Activated T-cell treated with anti-CD3 and anti-CD28 coated beads, Interleukin-2, amount 50 U/mL, for 48 hours (primary cell): ENCODE data around the gene GALNT7.
"Not testable (repeated sequence)": the region's sequence is repeated elsewhere in the genome, so short reads cannot be mapped to it uniquely, and the experiment has no call there.

Experiments
- DNase-seq, 2 experiments: peaks; one replicate each; pipeline ENCODE4 v3.0.0-alpha.2; 2020

Gene GALNT7

GRCh38 chr4:173167758-173168395, 734 bp upstream of the GALNT7 start:
- peak in 1 of 2 experiments; percentile 22 for DNase-seq

DNA sequence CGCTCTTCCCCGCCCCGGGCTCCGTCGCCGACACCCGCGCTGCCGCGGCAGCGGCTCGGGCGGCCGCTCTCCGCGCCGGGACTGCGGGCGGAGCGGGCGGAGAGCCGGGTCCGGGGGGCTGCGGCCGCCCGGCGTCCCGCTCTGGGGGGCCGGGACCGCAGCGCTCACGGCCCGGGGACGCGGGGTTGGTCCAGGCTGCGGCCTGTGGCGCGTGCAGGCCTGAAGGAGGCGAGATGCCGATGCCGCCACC, 492 bp downstream of the GALNT7 start:
- no peak for DNase-seq

DNA sequence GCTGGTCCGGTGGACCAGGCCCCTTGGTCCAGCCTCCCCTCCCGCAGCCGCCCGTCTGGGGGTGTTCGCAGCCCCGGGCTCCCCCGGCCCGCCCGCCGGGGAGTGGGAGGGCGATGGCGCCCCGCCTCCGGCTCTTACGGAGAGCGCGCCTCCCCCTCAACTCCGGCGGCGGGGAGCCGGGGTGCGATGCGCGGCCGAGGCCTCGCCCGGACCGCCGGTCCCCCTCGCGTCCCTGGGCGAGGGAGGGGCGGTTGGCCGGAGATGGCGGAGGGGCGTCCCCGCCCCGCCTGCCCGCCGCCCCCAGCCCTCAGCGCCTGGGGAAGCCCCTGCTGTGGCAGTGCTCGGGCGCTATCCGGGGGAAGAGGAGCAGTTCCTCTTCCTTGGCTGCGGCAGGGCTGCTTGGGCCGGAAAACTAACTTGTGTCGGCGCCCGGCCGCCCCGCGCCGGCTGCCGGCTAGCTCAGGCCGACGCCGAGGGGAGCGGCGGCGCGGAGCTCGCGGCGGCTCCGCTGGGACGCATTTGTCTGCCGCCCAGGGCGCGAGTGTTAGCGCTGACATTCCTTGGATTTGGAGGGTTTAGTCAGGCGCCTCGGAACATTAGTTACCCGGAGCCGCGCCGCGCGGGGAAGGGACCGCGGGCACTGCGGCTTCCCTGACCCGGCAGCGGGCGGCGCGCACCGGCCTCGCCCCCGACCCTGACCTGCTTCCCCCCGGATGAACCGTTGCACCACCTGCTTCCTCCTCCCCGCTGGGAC, 994 bp downstream of the GALNT7 start:
- DNase-seq: peak; percentile 72 to 78

DNA sequence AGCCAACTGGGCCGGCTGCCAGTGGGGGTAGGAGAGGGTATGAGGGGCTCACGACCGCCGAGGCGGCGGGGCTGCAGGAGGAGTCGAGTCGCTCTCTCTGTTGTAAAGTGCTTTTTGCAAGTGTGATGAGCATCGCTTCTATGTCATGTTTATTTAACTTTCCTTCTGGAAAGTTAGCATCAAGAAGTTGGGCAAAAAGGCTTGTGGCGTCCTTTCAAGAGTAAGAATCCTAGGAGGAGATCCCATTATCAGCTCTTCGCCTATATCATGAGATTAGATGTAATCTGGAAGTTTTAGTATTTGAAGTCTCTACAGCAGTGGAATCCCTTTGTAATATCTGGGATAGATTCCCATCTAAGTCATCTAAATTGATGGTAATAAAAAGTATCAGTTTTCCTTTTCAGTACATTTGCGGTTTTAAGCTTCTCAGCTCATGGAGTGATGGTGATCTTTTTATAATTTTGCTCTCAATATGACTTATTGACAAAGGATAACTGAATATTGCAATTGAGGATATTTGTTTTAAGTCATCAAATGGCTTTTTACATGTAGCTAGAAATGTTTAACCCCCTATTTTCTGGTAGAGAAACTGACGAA, 1.7 kb downstream of the GALNT7 start:
- peak in 1 of 2 experiments; percentile 53 for DNase-seq

DNA sequence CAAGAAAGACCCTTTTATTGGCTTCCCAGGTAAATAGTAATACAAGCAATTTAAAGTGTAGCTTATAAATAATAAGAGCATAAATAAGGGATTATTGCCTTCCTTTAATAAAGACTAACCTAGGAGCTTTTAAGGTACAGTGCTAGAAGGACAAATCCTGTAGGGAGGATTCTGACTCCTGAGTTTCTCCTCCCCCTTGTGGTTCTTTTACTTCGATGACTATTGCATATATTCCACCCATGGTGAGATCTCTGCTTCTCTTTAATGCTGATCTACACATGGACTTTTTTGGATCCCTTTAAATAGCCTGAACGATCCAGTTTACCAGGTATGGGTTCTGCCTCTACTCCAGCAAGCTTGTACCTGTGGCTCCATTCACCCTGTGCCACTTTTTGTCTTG, 2.5 kb downstream of the GALNT7 start:
- DNase-seq: no peak

DNA sequence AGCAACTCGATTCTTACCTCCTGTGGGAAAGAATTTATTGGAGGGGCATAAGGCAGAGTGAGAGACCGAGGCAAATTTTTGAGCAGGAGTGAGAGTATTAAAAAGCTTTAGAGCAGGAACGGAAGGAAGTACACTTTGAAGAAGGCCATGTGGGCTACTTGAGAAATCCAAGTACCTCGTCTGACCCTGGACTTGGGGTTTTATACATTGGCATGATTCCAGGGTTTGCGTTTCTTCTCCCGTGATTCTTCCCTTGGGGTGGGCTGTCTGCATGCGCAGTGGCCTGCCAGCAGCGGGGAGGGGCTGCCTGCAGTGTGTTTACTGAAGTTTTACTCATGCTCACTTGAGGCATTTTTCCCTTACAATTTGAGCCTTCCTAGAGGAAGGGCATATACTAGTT, 3.4 kb downstream of the GALNT7 start:
- no peak for DNase-seq

DNA sequence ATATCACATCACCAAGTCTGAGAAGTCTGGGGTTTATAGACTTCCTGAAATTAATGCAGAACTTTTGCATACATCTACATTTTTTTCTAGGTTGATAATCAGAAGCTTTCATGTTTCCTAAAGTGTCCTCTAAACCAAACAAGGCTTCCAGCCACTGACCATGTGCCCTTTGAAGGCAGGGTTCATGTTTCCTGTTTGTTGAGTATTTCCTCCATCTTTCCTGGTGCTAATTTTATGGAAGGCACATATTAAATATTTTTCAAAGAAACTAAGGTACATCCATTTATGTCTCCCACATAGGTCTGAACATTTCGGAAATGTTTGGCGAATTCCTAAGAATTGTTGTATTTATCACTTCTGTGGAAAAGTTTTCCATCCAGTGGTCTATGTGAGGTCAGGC, 5.6 kb downstream of the GALNT7 start:
- no peak for DNase-seq

- no peak for DNase-seq
Measured at GRCh38 chr4:173174594-173175012, 6.0 kb downstream of the GALNT7 start.

DNA sequence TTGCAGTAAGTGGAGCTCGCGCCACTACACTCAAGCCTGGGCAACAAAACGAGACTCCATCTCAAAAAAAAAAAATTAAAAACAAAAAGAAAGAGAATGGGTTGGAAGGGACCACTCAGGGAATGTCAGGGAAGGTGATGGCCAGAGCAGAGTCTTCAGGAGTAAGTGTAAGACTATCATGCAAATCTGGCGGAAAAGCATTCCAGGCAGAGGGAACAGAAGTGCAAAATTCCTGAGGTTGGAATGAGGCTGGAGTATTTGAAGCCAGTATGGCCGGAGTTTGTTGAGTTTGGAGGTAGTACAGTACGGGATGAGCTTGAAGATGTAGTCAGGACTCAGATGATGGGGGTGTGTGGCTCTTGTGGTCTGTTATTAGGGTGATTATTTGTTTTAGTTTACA, 7.4 kb downstream of the GALNT7 start:
- no peak for DNase-seq

DNA sequence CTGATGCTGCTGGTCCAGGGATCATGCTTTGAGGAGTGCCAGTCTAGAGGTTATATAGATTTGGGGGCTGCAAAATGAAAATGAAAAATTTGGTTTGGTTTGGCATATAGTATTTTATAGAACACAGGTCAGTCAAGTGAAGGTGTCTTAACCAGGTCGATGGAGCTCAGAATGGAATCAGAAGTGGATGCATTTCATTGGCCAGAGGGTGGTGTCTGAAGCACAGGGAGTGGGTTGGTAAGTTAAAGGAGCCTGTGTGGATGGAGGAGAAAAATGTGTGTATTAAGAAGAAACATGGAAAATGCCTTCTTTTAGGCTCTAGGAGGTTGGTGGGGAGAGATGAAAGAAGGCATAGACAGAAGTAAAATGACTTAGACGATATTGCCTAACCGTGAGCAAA, 8.6 kb downstream of the GALNT7 start:
- no peak for DNase-seq

DNA sequence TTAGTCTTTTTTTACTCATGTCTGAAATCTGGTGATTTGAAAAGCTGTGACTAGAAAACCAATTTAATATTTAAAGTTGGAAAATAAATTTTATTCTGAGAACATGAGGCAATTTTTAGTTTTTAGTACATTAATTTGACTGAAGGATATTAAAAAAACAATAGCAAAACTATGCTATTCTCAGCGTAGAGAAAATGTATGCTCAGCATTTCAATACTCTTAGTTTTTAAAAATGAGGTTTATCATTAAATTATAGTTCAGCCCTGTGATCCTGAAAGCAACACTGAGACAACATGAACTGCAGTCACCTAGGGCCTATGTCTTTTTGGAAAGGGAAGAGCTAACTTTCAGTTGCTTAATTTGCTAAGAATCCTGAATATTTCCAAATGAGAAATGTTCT, 9.5 kb downstream of the GALNT7 start:
- no peak for DNase-seq

DNA sequence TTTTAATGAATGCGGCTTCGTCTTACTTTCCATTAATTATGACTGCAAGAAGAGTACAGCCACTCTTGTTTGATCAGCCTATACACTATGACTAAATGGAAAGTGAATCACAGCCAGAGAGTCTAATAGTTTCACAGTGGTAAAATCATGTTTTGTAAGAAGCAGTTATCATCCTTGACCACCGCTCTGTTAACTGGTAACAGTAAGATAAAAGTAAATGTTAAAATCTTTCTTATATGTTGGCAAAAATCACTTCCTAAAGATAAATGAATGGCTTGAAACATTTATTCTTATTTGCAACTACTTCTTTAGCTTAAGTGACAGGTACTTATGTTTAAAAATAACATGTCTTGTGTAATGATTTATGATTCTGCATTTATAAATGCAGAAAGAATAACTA, 13.2 kb downstream of the GALNT7 start:
- DNase-seq: no peak

- no peak for DNase-seq
Measured at GRCh38 chr4:173182403-173182802, 13.8 kb downstream of the GALNT7 start.

GRCh38 chr4:173183659-173184247, 15.1 kb downstream of the GALNT7 start:
- DNase-seq: not testable (repeated sequence)

- no peak for DNase-seq
Measured at GRCh38 chr4:173185847-173186510, 17.4 kb downstream of the GALNT7 start.

DNA sequence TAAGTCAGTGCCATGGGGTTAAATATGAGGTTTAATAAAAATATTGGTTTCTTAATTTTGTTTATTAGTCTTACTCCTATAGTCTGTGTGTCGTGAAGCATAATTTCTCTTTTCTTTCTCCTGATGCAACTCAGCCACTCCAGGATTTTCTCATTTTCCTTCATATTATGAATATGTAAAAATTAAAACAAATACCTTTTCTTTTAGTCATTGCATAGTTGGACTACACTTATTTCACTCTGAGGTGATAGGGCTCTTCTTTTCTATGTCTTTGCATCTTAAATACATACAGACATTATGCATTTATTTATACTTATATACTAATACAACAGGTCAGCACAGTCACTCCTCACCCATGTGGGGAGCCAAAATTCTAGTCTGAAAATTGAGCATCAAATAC, 19.1 kb downstream of the GALNT7 start:
- DNase-seq: no peak

- no peak for DNase-seq
Measured at GRCh38 chr4:173188648-173189047, 20.0 kb downstream of the GALNT7 start.

DNA sequence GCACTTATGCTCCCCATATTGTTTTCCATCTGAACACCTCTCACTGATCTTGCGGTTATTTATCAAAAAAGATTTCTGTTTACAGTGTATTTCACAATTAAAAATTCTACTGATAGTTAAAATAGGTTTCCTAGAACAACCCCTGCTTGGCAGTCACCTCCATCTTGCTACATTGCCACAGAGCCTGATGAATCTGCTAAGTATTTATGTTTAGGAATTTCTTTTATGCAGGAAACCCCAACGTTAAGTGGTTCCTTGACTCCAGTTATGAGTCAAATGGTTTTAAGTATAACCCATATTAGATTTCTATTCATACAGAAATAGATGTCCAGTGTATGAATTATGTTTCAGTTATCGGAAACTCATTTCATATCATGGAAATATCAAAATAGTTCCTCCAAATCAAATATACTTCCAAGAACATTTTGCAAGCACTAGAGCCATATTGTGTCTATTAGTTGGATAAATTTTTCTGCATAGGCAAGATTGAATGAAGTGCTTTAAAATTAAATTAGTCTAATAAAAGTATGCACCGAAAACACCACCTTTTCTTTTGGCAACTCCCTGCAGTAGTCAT, 20.6 kb downstream of the GALNT7 start:
- DNase-seq: no peak

DNA sequence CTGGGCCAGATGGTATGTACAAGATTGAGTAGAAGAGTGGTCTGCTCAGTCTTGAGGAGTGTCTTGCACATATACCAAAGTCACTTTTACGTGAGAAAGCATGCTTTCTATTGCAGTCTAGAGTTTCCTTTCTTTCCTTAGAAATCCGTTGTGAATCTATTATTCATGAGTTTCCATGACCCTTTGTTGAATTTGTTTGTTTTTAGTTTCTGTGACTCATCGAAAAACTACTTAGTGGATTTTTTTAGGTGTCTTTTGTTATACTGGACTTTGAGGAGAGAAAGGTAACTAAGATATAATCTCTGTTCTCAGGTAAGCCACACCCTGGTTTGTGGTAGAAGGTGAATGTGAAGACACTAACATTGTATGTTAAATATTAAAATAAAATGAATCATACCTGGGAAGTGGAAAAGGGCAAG, 23.0 kb downstream of the GALNT7 start:
- DNase-seq: no peak

GRCh38 chr4:173192375-173193162, 24.0 kb downstream of the GALNT7 start:
- DNase-seq: no peak

GRCh38 chr4:173194157-173194556, 25.5 kb downstream of the GALNT7 start:
- no peak for DNase-seq

DNA sequence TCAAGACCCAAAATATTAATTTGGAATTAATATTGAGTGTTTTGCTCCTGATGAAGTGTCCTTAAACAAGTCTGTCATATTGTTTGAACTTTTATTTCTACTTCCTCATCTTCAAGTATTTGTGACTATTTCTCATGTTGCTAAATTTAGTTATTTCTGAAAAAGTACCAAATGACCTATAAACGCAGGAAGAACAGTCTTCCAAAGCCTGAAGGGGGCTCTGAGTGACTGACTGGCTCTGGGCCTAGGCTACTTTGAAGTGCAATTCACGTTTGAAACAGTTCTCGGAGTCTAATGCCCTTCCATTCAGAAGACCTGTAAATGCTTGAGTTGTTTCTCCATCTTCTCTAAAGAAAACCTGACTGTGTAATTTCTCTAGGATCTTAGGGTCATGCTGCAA, 26.5 kb downstream of the GALNT7 start:
- DNase-seq: no peak
